HG02852 (cell line): Measurements from ENCODE around the gene ALKBH4.
A peak's percentile ranks its signal among the peaks of the same experiment; 100 is the strongest.
"Not testable (repeated sequence)": the region's sequence is repeated elsewhere in the genome, so short reads cannot be mapped to it uniquely, and the experiment has no call there.

Source experiments
- ATAC-seq: cut with Tn5 transposase; IDR thresholded peaks from one replicate; pipeline ENCODE4 v1.9.1; 2021; ENCODE audit warnings: mild to moderate bottlenecking, moderate library complexity; ENCODE audit not compliant: unreplicated experiment

Gene ALKBH4

GRCh38 chr7:102455596-102455995 lies 9.1 kb downstream of the ALKBH4 start:
- ATAC-seq = no peak

DNA sequence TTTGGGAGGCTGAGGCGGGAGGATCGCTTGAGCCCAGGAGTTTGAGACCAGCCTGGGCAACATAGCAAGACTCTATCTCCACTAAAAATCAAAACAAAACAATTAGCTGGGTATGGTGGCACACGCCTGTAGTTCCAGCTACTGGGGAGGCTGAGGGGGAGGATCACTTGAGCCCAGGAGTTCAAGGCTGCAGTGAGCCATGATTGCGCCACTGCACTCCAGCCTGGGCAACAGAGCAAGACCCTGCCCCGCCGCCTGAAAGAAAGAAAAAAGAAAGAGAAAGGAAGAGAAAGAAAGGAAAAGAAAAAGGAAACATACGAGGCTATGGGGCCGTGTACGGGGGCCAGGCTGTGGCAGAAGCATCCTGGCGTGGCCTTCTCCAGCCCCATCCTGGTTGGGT lies 9.7 kb downstream of the ALKBH4 start:
- ATAC-seq = not testable (repeated sequence)

- ATAC-seq = no peak
These were observed 10.2 kb downstream of the ALKBH4 start for GRCh38 chr7:102454468-102454867.

- no peak for ATAC-seq
These were observed 11.3 kb downstream of the ALKBH4 start for GRCh38 chr7:102453319-102453718.

GRCh38 chr7:102452451-102452850 lies 12.2 kb downstream of the ALKBH4 start:
- no peak for ATAC-seq

GRCh38 chr7:102451371-102452054 lies 13.2 kb downstream of the ALKBH4 start:
- ATAC-seq = no peak

- ATAC-seq = no peak
These were observed 14.4 kb downstream of the ALKBH4 start for GRCh38 chr7:102450242-102450641.

GRCh38 chr7:102449136-102449535 lies 15.5 kb downstream of the ALKBH4 start:
- ATAC-seq = no peak

DNA sequence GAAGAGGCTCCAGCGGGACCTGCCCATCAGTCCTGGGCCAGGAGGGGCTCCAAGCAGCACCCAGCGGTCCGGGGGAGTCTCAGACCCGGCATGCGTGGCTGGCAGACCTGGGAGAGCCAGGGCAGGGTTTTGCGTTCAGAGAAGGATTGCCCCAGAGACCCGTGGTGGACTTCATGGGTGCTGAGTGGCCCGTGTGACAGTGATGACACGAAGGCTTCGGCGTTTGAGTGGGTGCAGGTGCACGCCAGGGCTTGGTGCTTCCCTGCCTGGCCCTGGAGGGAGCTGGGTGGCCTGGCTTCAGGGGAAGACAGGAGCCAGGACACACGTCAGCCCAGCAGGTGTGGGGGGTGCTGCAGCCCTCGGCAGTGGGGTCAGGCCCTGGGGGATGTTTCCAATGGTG lies 17.4 kb downstream of the ALKBH4 start:
- no peak for ATAC-seq

- ATAC-seq = no peak
These were observed 18.1 kb downstream of the ALKBH4 start for GRCh38 chr7:102446387-102447156.

DNA sequence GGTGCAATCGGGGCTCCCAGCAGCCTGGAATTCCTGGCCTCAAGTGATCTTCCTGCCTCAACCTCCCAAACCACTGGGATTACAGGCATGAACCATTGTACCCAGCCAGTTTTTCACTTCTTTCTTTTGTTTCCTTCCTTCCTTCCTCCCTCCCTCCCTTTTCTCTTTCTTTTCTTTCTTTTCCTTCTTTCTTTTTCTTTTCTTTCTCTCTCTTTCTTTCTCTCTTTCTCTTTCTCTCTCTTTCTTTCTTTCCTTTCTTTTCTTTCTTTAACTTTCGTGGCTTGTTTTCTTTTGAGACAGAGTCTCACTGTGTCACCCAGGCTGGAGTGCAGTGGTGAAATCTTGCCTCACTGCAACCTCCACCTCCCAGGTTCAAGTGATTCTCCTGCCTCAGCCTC lies 19.0 kb downstream of the ALKBH4 start:
- ATAC-seq = no peak

DNA sequence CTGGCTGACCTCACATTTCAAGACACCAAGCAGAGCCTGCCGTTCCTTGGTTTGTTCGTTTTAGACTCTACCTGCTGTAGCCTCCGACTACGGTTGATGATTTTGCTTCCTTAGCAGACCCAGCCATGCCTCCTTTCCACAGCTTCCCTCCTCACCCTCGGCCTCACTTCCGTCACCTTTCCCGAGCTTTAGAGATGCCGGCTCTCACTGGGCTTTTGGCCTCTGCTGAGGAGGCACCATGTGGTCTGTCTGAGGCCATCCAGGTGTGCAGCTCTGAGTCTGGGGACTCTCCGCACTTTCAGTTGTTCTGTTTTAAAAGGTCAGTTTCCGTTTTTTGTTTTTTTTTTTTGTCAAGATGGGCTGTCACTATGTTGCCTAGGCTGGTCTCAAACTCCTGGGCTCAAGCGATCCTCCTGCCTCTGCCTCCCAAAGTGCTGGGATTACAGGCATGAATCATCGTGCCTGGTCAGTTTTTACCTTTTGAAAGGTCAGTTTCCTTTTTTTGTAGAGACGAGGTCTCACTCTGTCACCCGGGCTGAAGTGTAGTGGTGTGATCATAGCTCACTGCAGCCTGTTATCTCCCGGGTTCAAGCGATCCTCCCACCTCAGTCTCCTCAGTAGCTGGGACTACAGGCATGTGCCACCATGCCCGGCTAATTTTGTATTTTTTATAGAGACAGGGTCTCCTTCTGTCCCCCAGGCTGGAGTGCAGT lies 19.5 kb downstream of the ALKBH4 start:
- ATAC-seq = no peak

GRCh38 chr7:102439963-102440795 lies 24.5 kb downstream of the ALKBH4 start:
- ATAC-seq = no peak

GRCh38 chr7:102436118-102436517 lies 28.5 kb downstream of the ALKBH4 start:
- no peak for ATAC-seq

DNA sequence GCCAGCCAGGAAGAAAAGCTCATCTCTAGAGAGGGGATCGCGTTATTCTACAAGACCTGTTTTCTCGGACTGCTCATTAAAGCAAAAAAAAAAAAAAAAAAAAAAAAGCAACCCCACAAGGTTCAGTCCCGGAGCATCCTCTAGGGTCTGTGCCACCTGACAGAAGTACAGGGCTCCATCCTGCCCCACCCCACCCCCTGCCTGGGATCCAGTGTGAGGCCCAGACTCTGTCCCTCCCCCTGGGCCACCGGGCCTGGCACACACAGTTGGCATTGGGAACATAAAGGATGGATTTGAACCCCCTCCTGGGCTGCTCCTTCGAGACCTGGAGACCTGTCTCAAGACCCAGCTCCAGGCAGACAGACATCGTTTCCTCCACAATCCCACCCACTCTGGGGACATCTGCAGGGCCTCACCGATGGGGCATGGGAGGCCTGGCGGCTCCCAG lies 30.6 kb downstream of the ALKBH4 start:
- peak; percentile 8 for ATAC-seq

- ATAC-seq = peak; percentile 57
These were observed 31.2 kb downstream of the ALKBH4 start, which contains the start of gene ORAI2 for GRCh38 chr7:102433219-102434038. ORAI2 (plus strand) TSS chr7:102433575; CDS start chr7:102438957, 5,382 bp downstream.

- peak; percentile 16 for ATAC-seq
These were observed 32.0 kb downstream of the ALKBH4 start for GRCh38 chr7:102432442-102433218.

DNA sequence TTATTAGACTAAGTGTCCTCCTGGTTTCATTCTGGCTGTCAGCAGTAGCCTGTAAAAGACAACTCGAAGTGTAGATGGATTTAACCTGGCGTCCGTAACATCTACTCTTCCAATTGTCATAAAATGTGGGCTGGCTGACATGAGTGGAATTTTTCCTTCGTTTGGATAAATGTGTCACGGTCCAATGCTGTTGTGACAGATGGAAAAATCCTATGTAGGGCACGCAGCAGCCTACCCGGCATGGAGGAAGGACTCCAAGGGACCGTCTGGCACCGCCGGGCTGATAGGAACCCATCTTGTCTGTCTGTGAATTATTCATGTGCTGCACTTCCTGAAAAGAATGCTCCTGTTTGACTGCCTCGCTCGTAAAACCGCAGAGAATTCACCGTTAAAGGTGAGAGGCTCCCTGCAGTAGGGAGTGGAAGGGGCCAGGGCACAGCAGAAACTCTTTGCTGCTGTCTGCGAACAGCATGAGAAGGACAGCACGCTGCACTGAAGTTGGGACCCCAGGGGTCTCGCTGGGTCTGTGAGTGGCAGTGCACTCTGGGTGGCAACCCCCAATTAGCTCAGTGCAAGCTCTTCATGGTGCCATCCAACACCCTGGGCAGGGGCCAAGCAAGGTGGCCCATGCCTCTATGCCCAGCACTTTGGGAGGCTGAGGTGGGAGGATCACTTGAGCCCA lies 32.9 kb downstream of the ALKBH4 start:
- ATAC-seq = no peak
